GM12872 (cell line): ENCODE results near the gene KLC1.

Experiments used
- TF ChIP-seq, protein P1 (sequence below): IDR thresholded peaks from 3 replicates; pipeline ENCODE4 v1.5.1; 2011; ENCODE audit warnings: low read depth, mild to moderate bottlenecking, low read length, moderate library complexity; ENCODE audit not compliant: insufficient read depth

Gene KLC1

DNA sequence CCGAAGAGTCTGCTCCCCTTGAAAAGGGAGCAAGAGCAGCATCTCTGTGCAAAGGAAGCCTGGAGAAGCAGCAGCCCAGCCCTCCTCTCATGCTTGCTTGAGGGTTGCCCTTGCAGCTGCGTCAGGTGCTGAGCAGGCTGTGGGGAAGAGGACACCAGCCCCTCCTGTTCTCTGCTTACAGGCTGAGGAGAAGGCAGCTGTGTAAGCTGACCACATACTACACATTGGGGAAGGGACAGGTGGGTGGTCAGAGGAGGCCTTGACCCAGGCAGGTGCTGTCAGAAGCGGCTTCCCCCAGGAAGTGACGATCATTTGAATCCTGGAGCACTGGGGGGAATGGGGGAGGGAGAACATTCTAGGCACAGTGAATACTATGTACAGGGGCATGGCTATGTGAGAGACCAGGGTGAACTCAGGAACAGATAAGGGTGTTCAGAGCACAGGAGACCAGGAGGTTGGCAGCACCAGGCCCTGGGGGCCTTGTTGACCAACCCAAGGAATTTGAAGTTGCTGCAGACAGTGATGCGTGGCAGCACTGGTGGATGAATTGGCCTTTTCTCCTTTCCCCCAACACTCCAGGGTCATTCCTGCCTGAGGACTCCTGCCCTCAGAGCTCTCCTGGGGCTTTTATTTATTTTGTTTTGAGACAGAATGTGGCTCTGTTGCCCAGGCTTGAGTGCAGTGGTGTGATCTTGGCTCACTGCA, 2.7 kb upstream of the KLC1 start:
- TF ChIP-seq, protein P1, sequence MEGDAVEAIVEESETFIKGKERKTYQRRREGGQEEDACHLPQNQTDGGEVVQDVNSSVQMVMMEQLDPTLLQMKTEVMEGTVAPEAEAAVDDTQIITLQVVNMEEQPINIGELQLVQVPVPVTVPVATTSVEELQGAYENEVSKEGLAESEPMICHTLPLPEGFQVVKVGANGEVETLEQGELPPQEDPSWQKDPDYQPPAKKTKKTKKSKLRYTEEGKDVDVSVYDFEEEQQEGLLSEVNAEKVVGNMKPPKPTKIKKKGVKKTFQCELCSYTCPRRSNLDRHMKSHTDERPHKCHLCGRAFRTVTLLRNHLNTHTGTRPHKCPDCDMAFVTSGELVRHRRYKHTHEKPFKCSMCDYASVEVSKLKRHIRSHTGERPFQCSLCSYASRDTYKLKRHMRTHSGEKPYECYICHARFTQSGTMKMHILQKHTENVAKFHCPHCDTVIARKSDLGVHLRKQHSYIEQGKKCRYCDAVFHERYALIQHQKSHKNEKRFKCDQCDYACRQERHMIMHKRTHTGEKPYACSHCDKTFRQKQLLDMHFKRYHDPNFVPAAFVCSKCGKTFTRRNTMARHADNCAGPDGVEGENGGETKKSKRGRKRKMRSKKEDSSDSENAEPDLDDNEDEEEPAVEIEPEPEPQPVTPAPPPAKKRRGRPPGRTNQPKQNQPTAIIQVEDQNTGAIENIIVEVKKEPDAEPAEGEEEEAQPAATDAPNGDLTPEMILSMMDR = no peak

DNA sequence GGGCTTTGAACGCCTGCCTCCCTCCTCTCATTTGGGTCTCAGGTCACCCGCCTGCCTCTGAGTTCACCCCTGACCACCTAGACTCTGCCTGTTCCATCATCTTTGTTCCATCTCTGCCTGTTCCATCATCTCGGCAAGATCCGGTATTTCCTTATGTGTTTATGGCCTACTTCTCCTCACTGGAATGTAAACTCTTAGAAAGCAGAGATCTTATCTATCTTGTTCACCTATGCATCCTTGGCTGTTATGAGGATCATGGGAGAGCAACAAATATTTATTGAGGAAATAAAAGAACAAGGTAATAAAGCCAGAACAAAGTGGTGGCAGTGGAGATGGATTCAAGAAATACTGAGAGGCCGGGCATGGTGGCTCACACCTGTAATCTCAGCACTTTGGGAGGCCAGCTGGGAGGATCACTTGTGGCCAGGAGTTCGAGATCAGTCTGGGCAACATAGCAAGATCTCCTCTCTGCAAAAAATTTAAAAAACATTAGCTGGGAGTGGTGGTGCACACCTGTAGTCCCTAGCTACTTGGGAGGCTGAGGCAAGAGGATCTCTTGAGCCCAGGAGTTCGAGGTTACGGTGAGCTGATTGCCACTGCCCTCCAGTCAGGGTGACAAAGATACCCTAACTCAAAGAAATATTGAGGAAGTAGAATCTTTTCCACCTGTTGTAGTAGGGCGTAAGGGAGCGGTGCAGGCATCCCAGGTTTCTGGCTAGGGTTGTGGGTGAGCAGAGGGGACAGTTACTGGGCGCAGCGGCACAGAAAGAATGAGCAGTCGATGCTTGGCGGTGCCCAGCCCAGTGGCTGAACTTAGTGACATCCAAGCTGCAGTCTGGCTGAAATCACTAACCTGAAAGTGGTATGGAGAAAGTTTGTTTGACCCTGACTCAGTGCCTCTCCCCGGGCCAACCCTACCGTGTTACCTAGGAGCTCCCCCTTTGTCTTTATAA, 1.7 kb upstream of the KLC1 start:
- TF ChIP-seq, protein P1 = no peak

DNA sequence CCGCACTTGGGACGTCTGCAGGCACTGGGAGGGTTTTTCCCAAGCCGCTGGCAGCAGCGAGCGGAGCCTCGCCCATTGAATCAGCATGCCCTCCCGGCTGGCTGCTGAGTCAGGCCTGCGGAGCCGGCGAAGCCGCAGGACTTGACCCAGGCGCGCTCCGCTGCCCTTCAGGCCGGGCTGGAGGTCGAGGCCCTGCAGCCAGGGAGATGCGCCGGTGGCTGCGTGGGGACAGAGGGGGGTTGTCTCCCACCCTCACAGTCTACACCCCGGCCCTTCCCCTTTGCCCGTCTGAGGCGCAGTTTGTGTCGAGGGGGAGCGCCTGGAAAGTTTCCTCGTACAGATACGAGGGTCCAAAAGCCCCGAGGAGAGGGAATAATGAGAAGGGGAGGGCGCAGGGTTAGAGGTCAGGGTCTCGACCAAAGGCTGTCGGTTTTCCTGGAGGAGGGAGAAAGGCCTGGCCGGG, 759 bp upstream of the KLC1 start:
- TF ChIP-seq, protein P1 = no peak

DNA sequence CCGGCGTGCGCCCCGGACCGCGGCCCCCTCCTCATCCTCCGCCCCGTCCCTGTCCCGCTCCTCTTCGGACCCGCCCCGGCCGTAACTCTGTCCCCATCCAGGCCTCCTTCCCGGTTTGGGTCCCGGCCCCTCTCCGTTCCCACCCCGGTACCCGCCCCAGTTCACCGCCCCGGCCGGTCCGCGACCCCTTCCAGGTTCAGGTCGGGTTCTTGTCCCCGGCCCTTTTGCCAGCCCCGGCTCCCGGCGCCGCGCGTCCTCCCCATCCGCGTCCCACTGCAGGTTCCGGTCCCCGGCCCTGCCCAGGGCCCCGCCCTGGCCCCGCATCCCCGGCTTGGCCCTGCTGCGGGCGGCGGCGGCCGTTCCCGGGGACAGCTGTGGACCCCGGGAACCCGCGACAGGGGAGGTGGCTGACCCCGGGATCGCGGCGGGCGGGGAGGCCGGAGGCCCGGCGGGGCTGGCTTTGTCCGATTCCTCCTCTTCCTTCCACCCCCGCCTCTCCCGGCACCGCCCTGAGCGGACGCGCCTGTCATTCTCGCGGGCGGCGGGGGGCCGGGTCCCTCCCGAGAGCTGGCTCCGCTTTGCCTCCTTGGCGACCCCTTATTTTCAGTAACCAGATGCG, 601 bp downstream of the KLC1 start:
- TF ChIP-seq, protein P1 = no peak

DNA sequence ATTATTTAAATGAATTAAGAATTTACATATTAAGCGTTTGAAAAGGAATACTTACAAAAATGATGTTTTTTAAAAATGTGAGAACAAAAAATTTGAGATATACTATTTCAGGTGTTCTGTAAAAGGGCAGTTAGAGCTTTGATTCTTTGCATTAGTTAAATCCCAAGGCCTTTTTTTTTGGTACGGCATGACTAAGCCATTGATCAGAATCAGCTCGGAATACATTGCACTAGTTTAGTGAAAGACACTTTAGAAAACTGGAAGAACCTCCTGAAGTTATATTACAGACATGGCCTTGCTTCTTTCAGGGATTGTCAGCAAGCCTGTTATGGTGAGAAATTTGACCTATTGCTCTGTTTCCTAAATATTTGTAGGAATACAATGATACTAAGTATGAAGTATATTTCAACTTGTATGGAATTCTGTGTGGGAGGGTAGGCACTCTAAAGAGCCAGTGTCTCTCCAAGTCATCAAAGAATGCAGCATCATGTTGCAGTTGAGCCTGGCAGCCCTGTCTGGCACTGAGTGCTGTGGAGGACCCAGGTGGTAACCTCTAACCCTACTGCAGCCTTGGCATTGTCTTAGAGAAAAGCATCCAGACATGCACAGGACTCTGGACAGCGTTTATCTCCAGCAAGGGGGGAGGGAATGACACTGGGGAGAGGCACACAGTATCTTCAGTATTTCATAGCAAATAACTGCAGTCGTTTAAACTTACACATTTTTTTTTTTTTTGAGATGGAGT, 1.5 kb downstream of the KLC1 start:
- TF ChIP-seq, protein P1 = no peak

DNA sequence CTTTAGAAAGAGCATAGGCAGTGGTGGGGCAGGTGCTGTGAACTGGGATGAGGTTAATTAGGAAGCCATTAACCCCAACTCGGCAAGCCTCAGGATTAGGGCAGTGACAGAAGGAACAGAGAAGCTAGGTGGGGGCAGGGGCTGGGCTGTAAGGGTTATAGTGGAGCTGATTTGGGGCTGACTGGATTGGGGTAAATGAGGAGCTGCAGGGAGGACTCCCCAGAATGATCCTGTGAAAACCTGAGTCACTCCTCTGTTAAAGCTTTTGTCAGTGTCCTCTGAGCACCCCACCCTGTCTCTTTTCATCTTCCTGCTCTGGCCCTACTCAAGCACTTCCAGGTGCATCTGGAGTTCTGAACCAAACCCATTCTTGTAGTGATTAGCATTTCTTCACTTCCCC, 4.4 kb downstream of the KLC1 start:
- TF ChIP-seq, protein P1 = no peak
